ENCODE data around the gene PRKCA. TPM values are rescaled to one million over a fixed set of nuclear protein-coding genes. Genes with fewer than 3 reads are reported as not detected.

PRKCA gene
- total RNA-seq, 1 donor from 2014 or later, result 15.5 TPM

DNA sequence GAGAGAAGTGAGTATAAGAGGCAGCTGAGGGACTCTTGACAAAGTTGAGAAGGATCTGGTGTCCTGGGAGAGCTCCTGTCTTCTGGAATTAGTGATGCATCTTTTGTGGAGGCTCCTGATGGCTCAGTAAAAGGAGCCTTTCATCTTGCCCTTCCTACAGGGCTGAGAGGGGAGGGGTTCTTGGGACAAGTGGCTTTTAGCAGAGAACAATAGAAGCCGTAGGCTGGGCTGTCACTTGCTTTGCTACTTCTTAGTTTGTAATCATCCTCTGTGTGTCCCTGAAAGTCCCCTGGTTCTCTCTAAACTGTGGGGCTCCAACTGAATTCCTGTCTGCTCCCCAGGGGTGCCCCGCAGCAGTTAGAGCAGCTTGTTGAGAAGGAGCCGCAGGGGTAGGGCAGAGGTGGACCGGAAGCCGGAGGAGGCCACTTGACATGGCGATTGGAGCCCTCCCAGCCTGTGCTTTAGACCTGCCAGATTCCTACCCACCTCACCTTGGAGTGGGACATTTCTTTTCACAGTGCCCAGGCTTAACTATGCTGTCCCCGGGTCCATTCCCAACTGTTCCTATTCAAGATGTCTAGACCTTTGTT lies 85.1 kb downstream of the PRKCA start:
- Histone ChIP-seq H3K4me3 (no peak overlapping the region), H3K27ac (no peak overlapping the region), H3K4me1 (peaks cover 6% of the 10 kb centered on the region), H3K36me3 (no peaks in the 10 kb centered on the region), H3K9me3 (no peaks in the 10 kb centered on the region), H3K27me3 (no peaks in the 10 kb centered on the region)
- intact Hi-C loops (cut with DNase I), result no loop called here
- no peak for TF ChIP-seq POLR2AphosphoS5 (IDR thresholded peaks at IDR 0.05; ENCODE audit: insufficient read depth in 1 of 2, low read depth in 1 of 2)
- TF ChIP-seq CTCF (IDR thresholded peaks at IDR 0.05), result no peak
- no peak for TF ChIP-seq POLR2A (IDR thresholded peaks at IDR 0.05)
- DNase-seq (ENCODE audit: extremely low spot score in 2 of 2), result no peak

GRCh38 chr17:66392783-66393437 lies 90.5 kb downstream of the PRKCA start:
- no peak for TF ChIP-seq POLR2A (IDR thresholded peaks at IDR 0.05)
- TF ChIP-seq CTCF (IDR thresholded peaks at IDR 0.05), result no peak
- no peak for TF ChIP-seq POLR2AphosphoS5 (IDR thresholded peaks at IDR 0.05; ENCODE audit: insufficient read depth in 1 of 2, low read depth in 1 of 2)
- intact Hi-C loops (cut with DNase I), result no loop called here
- no peak for DNase-seq (ENCODE audit: extremely low spot score in 2 of 2)
- no peaks in the 10 kb centered on the region for H3K27me3 ChIP-seq
- H3K27ac ChIP-seq, result no peak overlapping the region
- H3K36me3 ChIP-seq, result no peaks in the 10 kb centered on the region
- no peaks in the 10 kb centered on the region for H3K9me3 ChIP-seq
- H3K4me3 ChIP-seq, result no peak overlapping the region
- no peaks in the 10 kb centered on the region for H3K4me1 ChIP-seq

GRCh38 chr17:66395961-66396360 lies 93.5 kb downstream of the PRKCA start:
- Histone ChIP-seq H3K4me3 (no peak overlapping the region), H3K9me3 (no peaks in the 10 kb centered on the region), H3K4me1 (no peaks in the 10 kb centered on the region), H3K36me3 (no peaks in the 10 kb centered on the region), H3K27ac (no peak overlapping the region), H3K27me3 (no peaks in the 10 kb centered on the region)
- intact Hi-C loops (cut with DNase I), result no loop called here
- TF ChIP-seq CTCF (IDR thresholded peaks at IDR 0.05) (no peak), POLR2AphosphoS5 (IDR thresholded peaks at IDR 0.05; ENCODE audit: insufficient read depth in 1 of 2, low read depth in 1 of 2) (no peak), POLR2A (IDR thresholded peaks at IDR 0.05) (no peak)
- no peak for DNase-seq (ENCODE audit: extremely low spot score in 2 of 2)

- DNase-seq (ENCODE audit: extremely low spot score in 2 of 2), result no peak
- intact Hi-C loops (cut with DNase I), result no loop called here
These were observed 95.1 kb downstream of the PRKCA start for GRCh38 chr17:66397486-66397885.

More at GRCh38 chr17:66397486-66397885, 95.1 kb downstream of the PRKCA start:
- Histone ChIP-seq H3K4me3 (no peak overlapping the region), H3K27ac (no peak overlapping the region), H3K9me3 (no peaks in the 10 kb centered on the region), H3K4me1 (no peaks in the 10 kb centered on the region), H3K36me3 (no peaks in the 10 kb centered on the region), H3K27me3 (no peaks in the 10 kb centered on the region)
- no peak for TF ChIP-seq POLR2A (IDR thresholded peaks at IDR 0.05)
- TF ChIP-seq CTCF (IDR thresholded peaks at IDR 0.05), result no peak
- TF ChIP-seq POLR2AphosphoS5 (IDR thresholded peaks at IDR 0.05; ENCODE audit: insufficient read depth in 1 of 2, low read depth in 1 of 2), result no peak

Data from vagina (tissue), 2 donors.